Smooth muscle cell of bladder (primary cell): ENCODE data around the gene SIKE1. TPM values are rescaled to one million over a fixed set of nuclear protein-coding genes. Genes with fewer than 3 reads are reported as not detected.

ENCODE experiments used
- total RNA-seq: library from RNA; depleted of rRNA; stranded (reverse); fragments of >200 nt; gene quantifications from 2 replicates; pipeline ENCODE4 v1.2.3, GENCODE V29; 2014

Gene SIKE1
- total RNA-seq, result 65.8 and 71.6 TPM in 2 replicates

GRCh38 chr1:114780344-114781226 is at the start of gene SIKE1:
Gene SIKE1, minus strand, starts transcription at chr1:114780685. Its CDS starts 78 bp downstream, at chr1:114780607.

DNA sequence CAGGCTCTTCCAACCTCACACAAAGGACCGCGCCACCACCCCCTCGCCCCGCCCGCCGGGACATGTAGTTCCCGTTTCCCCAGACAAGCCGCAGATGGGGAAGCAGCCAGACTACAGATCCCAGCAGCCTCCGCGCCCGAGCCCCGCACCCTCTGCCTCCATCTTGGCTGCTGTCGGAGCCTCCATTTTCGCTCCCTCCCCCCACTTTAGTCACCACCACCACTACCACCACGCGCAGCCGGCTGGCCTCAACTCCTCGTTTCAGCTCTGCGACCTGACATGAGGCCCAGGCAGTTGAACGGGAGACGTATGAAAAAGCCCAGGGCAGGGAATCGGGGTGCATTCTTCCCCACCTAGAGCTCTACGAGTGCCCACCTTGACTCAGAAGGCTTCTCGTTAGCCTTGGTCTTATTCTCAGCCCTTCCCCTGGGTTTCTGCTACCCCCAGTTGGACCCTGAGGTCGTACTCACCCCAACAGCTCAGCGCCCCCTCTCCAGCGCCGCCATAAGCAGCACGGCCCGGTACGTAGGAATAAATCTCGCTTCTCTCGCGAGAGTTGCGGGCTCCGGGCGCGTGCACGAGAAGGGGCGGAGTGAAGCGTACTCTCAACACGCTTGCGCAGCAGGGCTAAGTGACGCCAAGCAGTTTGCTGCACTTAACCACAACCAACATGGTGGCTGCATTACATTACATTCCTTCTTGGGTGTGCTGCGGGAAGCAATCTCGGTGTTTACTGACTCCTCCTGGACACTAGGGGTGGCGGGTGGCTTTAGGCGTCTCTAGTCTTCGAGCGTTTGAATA is 22.8 kb downstream of the SIKE1 start, which contains the start of gene CSDE1:
Gene CSDE1, minus strand, starts transcription at position 530 of the 801 bp plus-strand sequence. CDS start 18,094 bp downstream, outside the sequence.

Other genes with a start within 250 kb of the SIKE1 start
- gene BCAS2, start 199.1 kb downstream of the SIKE1 start, total RNA-seq, result 38.0 and 41.1 TPM in 2 replicates
- 1.4 and 1.8 TPM in 2 replicates for gene DENND2C, start 110.6 kb downstream of the SIKE1 start, total RNA-seq
- gene AMPD1, start 85.1 kb downstream of the SIKE1 start, total RNA-seq, result not detected in 2 replicates
- 33.0 TPM in 2 replicates for gene NRAS, start 63.9 kb downstream of the SIKE1 start, total RNA-seq
- 1,025 and 1,095 TPM in 2 replicates for gene CSDE1, start 22.7 kb downstream of the SIKE1 start, total RNA-seq
- gene SYCP1, start 74.2 kb upstream of the SIKE1 start, total RNA-seq, result not detected in 2 replicates
- gene TSHB, start 249.1 kb upstream of the SIKE1 start, total RNA-seq, result not detected in 2 replicates